Upper lobe of left lung (tissue), 6 donors: ENCODE data around the gene SLC15A2. TPM values are rescaled to one million over a fixed set of nuclear protein-coding genes. Genes with fewer than 3 reads are reported as not detected.

Experiments used
- ATAC-seq, 2 donors: fragments of 200-7000 bp; cut with Tn5 transposase; one replicate each; pipeline ENCODE4 v1.9.1; 2022; ENCODE audit warnings: mild to moderate bottlenecking in 2 of 2, moderate library complexity in 2 of 2; ENCODE audit not compliant: low FRiP score in 2 of 2
- DNase-seq, 2 donors: peaks; one replicate each; pipeline ENCODE4 v3.0.0-alpha.2; 2019 to 2020
- H3K27ac ChIP-seq, 4 donors: fragments of 200-600 bp; sonication (generic); one replicate each; pipeline ENCODE4 v1.5.1; 2016 to 2019
- H3K27me3 ChIP-seq, 4 donors: fragments of 200-600 bp; sonication (generic); one replicate each; pipeline ENCODE4 v1.5.1; 2017 to 2019
- H3K36me3 ChIP-seq, 4 donors: fragments of 200-600 bp; sonication (generic); one replicate each; pipeline ENCODE4 v1.5.1; 2016 to 2019
- H3K4me1 ChIP-seq, 4 donors: fragments of 200-600 bp; sonication (generic); one replicate each; pipeline ENCODE4 v1.5.1; 2018 to 2019
- H3K4me3 ChIP-seq, 4 donors: fragments of 200-600 bp; sonication (generic); one replicate each; pipeline ENCODE4 v1.5.1; 2017 to 2019; ENCODE audit warnings: mild to moderate bottlenecking in 2 of 4, moderate library complexity in 1 of 4
- H3K9me3 ChIP-seq, 4 donors: fragments of 200-600 bp; sonication (generic); one replicate each; pipeline ENCODE4 v1.5.1; 2018 to 2019
- CTCF ChIP-seq, 6 experiments: fragments of 450-650 bp in 4 of 6; fragments of 200-600 bp in 2 of 6; sonication (generic) in 2 of 6; IDR thresholded peaks; one replicate each; pipeline ENCODE4 v1.5.1; 2016 to 2019; ENCODE audit warnings: antibody characterized with exemption in 6 of 6
- EP300 ChIP-seq, 4 donors: sonication (generic); formaldehyde crosslinking; IDR thresholded peaks; one replicate each; pipeline ENCODE4 v1.5.1; 2017; ENCODE audit warnings: antibody characterized with exemption in 4 of 4, control low read depth in 2 of 4
- POLR2A ChIP-seq, 4 donors: fragments of 450-650 bp; IDR thresholded peaks; one replicate each; pipeline ENCODE4 v1.5.1; 2016 to 2017; ENCODE audit warnings: antibody characterized with exemption in 4 of 4, mild to moderate bottlenecking in 2 of 4
- POLR2AphosphoS5 ChIP-seq, 2 donors: sonication (generic); formaldehyde crosslinking; IDR thresholded peaks; one replicate each; pipeline ENCODE4 v1.5.1; 2017; ENCODE audit warnings: antibody characterized with exemption in 2 of 2
- WGBS, 2 donors: methylation state at CpG; one replicate each; pipeline ENCODE4 v1.1.5; 2017 to 2018; 5-methylcytosine and 5-hydroxymethylcytosine counted together
- total RNA-seq, 6 donors: library from RNA; depleted of rRNA in 4 of 6; stranded (reverse); fragments of >200 nt in 4 of 6; gene quantifications; one replicate each; pipeline versions ENCODE4 v1.1.0 to v1.2.1, GENCODE V29; 2016 to 2021
- donor health status: DM: no; HTN: no; CAD: no; lungs with moderate emphysema.
- donor health status: DM: no; HTN: yes; CAD: no; lungs with severe emphysema.

Gene SLC15A2
- total RNA-seq, 6 donors from 2014 or later = 25.1 to 72.4 (median 40.8) TPM

GRCh38 chr3:121896823-121897222 lies 2.6 kb downstream of the SLC15A2 start:
- no peak for DNase-seq
- Histone ChIP-seq H3K4me1 (peaks cover 0 to 13% (median 2%) of the 10 kb centered on the region in 4 donors), H3K36me3 (peaks cover 0 to 6% (median 0%) of the 10 kb centered on the region in 4 donors), H3K27ac (no peak overlapping the region), H3K27me3 (no peaks in the 10 kb centered on the region), H3K9me3 (no peaks in the 10 kb centered on the region), H3K4me3 (no peak overlapping the region)
- TF ChIP-seq POLR2AphosphoS5 (IDR thresholded peaks at IDR 0.05) (no peak), EP300 (IDR thresholded peaks at IDR 0.05) (no peak)
- ATAC-seq = peak; percentile 19 to 71

GRCh38 chr3:121897296-121897695 lies 3.1 kb downstream of the SLC15A2 start:
- Histone ChIP-seq H3K27me3 (no peaks in the 10 kb centered on the region), H3K4me1 (peaks cover 0 to 13% (median 3%) of the 10 kb centered on the region in 4 donors), H3K27ac (no peak overlapping the region), H3K9me3 (no peaks in the 10 kb centered on the region), H3K36me3 (peaks cover 0 to 6% (median 0%) of the 10 kb centered on the region in 4 donors), H3K4me3 (no peak overlapping the region)
- no peak for DNase-seq
- 91 to 92% methylated on average over 3 of the region's 3 CpGs for WGBS, 2 donors
- ATAC-seq = no peak
- TF ChIP-seq CTCF (IDR thresholded peaks at IDR 0.05) = no peak
- no peak for TF ChIP-seq EP300 (IDR thresholded peaks at IDR 0.05)
- TF ChIP-seq POLR2A (IDR thresholded peaks at IDR 0.05) = no peak
- TF ChIP-seq POLR2AphosphoS5 (IDR thresholded peaks at IDR 0.05) = no peak

GRCh38 chr3:121913305-121913990 lies 19.2 kb downstream of the SLC15A2 start:
- Histone ChIP-seq H3K4me1 (no peaks in the 10 kb centered on the region), H3K36me3 (peaks cover 0 to 35% (median under 1%) of the 10 kb centered on the region in 4 donors), H3K27me3 (no peaks in the 10 kb centered on the region), H3K4me3 (no peak overlapping the region), H3K9me3 (no peaks in the 10 kb centered on the region), H3K27ac (peak overlapping the region in 1 of 4 donors; percentile 49)
- TF ChIP-seq EP300 (IDR thresholded peaks at IDR 0.05) (no peak), POLR2A (IDR thresholded peaks at IDR 0.05) (no peak), POLR2AphosphoS5 (IDR thresholded peaks at IDR 0.05) (no peak), CTCF (IDR thresholded peaks at IDR 0.05) (no peak)
- no peak for DNase-seq
- no peak for ATAC-seq
- WGBS, 2 donors = 68 to 86% methylated on average over 2 of the region's 2 CpGs

- WGBS, 2 donors = 80 to 83% methylated on average over 12 of the region's 12 CpGs
- Histone ChIP-seq H3K27ac (peak overlapping the region in 1 of 4 donors; percentile 49), H3K4me1 (no peaks in the 10 kb centered on the region), H3K9me3 (no peaks in the 10 kb centered on the region), H3K36me3 (peaks cover 0 to 33% (median 0%) of the 10 kb centered on the region in 4 donors), H3K27me3 (no peaks in the 10 kb centered on the region), H3K4me3 (no peak overlapping the region)
- no peak for DNase-seq
- peak in 1 of 2 donors; percentile 41 for ATAC-seq
- no peak for TF ChIP-seq CTCF (IDR thresholded peaks at IDR 0.05)
- no peak for TF ChIP-seq POLR2AphosphoS5 (IDR thresholded peaks at IDR 0.05)
- TF ChIP-seq POLR2A (IDR thresholded peaks at IDR 0.05) = no peak
- TF ChIP-seq EP300 (IDR thresholded peaks at IDR 0.05) = no peak
Observed at GRCh38 chr3:121914081-121914998, 20.1 kb downstream of the SLC15A2 start.

- DNase-seq (no peak), ATAC-seq (no peak)
- H3K36me3 ChIP-seq = peaks cover 0 to 33% (median 0%) of the 10 kb centered on the region in 4 donors
- H3K27ac ChIP-seq = no peak overlapping the region
- no peaks in the 10 kb centered on the region for H3K4me1 ChIP-seq
- no peak for TF ChIP-seq CTCF (IDR thresholded peaks at IDR 0.05)
- no peak for TF ChIP-seq EP300 (IDR thresholded peaks at IDR 0.05)
- TF ChIP-seq POLR2A (IDR thresholded peaks at IDR 0.05) = no peak
- TF ChIP-seq POLR2AphosphoS5 (IDR thresholded peaks at IDR 0.05) = no peak
- no peaks in the 10 kb centered on the region for H3K27me3 ChIP-seq
- H3K9me3 ChIP-seq = no peaks in the 10 kb centered on the region
- H3K4me3 ChIP-seq = no peak overlapping the region
Observed at GRCh38 chr3:121916189-121916588, 22.0 kb downstream of the SLC15A2 start.
